ENCODE measurements around the gene CDK5RAP3. TPM values are rescaled to one million over a fixed set of nuclear protein-coding genes. Genes with fewer than 3 reads are reported as not detected.
A peak's percentile ranks its signal among the peaks of the same experiment; 100 is the strongest.
"Not testable (repeated sequence)": the region's sequence is repeated elsewhere in the genome, so short reads cannot be mapped to it uniquely, and the experiment has no call there.

The CDK5RAP3 gene, protein sequence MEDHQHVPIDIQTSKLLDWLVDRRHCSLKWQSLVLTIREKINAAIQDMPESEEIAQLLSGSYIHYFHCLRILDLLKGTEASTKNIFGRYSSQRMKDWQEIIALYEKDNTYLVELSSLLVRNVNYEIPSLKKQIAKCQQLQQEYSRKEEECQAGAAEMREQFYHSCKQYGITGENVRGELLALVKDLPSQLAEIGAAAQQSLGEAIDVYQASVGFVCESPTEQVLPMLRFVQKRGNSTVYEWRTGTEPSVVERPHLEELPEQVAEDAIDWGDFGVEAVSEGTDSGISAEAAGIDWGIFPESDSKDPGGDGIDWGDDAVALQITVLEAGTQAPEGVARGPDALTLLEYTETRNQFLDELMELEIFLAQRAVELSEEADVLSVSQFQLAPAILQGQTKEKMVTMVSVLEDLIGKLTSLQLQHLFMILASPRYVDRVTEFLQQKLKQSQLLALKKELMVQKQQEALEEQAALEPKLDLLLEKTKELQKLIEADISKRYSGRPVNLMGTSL
- 47.8 and 62.8 TPM in 2 replicates for total RNA-seq

DNA sequence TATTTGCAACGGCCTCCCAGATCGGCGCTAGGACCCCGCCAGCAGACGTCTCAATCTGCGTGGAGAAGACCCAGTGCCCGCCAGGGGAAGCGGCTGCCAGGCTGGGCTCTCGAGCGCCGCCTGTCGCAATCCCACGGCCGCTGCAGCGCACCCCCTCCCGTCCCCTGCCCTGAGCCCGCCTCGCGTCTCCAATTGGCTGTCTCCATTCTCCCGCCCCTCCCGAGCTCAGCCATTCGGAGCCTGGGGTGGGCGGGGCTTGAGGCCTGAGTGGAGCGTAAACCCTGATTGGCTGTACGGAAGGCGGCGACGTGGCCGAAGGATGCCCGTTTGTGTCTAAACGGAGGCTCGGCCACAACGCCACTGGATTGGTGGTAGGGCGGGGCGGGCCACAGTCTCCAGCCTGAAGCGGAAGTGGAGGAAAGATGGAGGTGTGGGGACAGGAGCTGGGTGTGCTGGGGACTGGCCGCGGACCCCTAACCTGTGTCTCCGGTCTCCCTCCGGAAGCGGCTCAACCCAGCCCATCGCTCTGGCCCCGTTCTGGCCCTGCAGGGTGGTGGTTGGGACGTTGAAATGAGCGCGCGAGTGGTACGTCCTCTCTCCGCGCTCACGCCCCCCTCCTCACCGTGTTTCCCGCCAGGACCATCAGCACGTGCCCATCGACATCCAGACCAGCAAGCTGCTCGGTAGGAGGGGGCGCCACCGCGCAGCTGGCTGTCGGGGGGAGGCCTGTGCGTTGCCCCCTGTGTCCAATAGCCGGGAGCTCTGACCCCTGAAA is at the start of gene CDK5RAP3:
Gene CDK5RAP3 (plus strand): TSS at position 389 of the 775 bp plus-strand sequence. CDS start 34 bp downstream, at position 423.
- peak; percentile 97 to 100 for DNase-seq (ENCODE audit: low read depth in 2 of 2)

DNA sequence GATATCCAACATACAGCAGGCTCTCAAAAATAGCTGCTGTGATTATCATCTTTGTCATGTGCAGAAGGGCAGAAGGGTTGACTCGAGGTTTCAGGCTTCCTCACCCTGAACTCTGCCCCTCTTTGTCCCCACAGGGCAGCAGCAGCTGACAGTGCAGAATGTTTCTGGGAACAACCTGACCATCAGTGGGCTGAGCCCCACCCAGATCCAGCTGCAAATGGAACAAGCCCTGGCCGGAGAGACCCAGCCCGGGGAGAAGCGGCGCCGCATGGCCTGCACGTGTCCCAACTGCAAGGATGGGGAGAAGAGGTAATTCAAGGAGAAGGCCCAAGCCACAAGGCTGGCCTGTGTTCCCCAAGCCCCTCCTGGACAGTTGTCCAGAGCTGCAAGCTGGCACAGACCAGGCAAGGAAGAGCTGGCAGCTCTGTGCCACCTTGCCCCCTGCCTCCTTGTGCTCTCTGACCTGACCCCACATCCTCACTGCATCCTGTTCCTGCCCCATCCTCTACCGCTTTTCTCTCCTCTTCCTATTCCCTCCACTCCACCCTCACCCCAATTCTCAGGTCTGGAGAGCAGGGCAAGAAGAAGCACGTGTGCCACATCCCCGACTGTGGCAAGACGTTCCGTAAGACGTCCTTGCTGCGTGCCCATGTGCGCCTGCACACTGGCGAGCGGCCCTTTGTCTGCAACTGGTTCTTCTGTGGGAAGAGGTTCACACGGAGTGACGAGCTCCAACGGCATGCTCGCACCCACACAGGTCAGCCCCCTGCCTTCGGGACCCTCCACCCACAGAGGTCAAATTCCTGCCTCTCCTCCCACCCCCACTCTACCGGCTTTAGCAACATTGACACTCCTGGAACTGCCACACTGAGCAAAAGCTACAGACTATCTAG is 45.9 kb upstream of the CDK5RAP3 start:
- DNase-seq (ENCODE audit: low read depth in 2 of 2), result no peak

DNA sequence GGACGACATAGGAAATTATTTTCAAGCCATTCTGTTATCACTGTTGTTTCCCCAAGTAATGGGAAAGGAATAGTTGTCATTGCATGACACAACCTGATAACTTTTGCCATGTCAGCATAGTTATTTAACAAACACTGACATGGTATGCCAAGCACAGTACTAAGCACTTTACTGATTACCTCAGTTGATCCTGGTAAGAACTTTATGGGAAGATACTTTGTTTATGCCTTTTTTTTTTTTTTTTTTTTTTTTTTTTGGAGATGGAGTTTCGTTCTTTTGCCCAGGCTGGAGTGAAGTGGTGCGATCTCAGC is 45.3 kb upstream of the CDK5RAP3 start:
- DNase-seq (ENCODE audit: low read depth in 2 of 2), result no peak

GRCh38 chr17:47927821-47928400 is 43.0 kb upstream of the CDK5RAP3 start:
- DNase-seq (ENCODE audit: low read depth in 2 of 2), result no peak

DNA sequence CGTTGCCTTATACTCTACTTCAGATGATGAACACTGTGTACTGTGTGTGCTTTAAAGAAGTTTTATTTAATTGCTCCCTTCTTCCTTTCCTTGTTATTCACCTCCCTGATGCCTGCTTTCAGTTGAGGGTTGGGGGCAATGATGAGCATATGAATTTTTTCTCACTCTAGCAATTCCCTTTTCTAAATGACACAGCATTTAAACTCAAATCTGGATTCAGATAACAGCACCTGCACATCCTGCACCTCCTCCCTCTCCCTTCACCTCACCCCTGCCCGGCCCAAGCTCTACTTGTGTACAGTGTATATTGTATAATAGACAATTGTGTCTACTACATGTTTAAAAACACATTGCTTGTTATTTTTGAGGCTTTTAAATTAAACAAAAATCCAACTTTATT is 42.5 kb upstream of the CDK5RAP3 start:
- no peak for DNase-seq (ENCODE audit: low read depth in 2 of 2)

DNA sequence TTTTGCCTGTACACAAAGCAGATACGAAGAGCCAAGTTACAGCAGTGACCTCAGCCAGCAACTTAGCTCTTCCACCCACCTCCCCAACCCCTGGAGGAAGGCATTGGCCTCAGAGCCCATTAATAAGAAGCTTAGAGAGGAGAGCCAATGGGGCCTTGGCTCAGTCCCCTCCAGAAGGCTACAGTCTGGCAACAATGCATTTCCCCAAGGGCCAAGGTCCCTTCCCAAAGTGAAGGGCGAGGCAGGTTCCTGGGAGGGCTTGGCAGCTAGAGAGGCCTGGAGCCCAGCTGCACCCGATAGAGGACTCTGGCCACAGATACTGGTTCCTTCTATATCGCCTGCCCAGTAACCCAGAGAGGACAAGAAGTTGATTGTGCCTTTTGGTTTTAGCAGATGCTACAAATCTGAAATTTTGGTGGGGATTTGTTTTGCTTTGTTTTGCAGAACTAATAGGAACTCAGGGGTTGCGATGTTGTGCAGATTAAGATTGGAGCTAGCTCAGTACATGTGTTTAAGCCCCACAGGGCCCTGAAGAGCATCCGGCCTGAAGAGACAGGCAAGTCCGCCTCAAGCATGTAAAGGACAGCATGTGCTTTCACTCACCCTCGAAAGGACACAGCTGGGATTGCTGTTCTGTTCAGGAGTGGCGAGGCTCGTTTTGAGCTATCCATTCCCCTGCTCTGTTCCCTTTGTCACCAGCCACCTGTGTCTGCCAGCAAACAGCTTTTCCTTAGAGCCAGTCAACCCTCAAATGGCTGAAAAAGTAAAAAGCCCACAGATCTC is 41.5 kb upstream of the CDK5RAP3 start:
- no peak for DNase-seq (ENCODE audit: low read depth in 2 of 2)

DNA sequence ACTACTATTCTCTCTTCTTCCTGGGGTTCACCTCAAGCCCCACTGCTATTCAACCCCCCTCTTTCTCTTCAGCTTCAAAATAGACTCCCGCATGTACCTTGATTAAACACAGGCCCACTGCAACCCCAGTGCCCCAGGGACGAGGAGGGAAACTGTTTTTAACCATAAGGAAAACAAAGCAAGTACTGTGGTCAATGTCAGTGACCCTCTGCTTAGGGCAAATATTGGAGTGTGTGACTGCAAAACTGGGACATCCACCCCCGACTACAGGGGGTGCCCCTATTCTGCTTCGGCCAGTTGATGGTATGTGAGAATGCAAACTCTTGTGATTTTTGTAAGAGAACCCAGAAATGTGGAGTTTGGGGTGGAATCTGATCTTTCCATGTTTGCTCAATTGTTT is 39.1 kb upstream of the CDK5RAP3 start:
- no peak for DNase-seq (ENCODE audit: low read depth in 2 of 2)

- DNase-seq (ENCODE audit: low read depth in 2 of 2), result no peak
Measured at GRCh38 chr17:47934856-47935255, 36.1 kb upstream of the CDK5RAP3 start.

GRCh38 chr17:47935468-47935867 is 35.4 kb upstream of the CDK5RAP3 start:
- not testable (repeated sequence) for DNase-seq (ENCODE audit: low read depth in 2 of 2)

DNA sequence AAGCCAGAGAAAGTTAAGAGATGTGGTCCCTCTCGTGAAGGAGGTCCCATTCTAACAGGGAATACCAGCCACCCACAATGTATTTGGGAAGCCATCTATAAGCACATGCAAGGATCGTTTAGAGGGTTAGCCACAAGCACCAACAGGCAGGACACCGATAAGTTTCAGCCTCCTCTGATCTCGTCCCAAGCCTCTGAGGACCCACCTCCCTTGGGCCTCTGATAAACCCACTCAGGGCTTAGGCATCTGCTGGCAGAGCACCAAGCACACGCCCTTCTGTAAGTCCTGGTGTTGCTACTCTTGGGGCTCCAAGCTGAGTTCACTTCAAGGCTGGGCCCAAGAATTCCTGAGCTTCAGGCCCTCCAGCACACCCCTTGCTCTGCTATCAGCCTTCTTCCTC is 35.0 kb upstream of the CDK5RAP3 start:
- peak in 1 of 2 donors; percentile 11 for DNase-seq (ENCODE audit: low read depth in 2 of 2)

DNA sequence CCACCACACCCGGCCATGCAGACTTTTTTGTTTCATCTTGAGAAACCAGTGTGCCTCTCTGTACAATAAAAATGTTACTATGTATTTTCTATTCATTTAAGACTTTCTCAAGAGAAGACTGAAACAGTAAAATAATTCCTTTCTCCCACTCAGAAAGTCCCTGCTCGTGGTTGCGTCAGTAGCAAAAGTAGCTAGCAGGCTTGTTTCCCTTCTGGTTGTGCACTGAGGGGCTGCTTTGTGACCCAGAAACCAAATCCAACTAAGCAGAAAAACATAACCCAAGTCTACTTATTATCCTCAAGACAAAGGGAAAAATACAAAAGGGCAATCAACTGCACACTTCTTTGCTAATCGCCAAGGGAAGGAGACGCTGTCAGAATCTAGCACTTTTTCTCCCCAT is 33.0 kb upstream of the CDK5RAP3 start:
- no peak for DNase-seq (ENCODE audit: low read depth in 2 of 2)

DNA sequence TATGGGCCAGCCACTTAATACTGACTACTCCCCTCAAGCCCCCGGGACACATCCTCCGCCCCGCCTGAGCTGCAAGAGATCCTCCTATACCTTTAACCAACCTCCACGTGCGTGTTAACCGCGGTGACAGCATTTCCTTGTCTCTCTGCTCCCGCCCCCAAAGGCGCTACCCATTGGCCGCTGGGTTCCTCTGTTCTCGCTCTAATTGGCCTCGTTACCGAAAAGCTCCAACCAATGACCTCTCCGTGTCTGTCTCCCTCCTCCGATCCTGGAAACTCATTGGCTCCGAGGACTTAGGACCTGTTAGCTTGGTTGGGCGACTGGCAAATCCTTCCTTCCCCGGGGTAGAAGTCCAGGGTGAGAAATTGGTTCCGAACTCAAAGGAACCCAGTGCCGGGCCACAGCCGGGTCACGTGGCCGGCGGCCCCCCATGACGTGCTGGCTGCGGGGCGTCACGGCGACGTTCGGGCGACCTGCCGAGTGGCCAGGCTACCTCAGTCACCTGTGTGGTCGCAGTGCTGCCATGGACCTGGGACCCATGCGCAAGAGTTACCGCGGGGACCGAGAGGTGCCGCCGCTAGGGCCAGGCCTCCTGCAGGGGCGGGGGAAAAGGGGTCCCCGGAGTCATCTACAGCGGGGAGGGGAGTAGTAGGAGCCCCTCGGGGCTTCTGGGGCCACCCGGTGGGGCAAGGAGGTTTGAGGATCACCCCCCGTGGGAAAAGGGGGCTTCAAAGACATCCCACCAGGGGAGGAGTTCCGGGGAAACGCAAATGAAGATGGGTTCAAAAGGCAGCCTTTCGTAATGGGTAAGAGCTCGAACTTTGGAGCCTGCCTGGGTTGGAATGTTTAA is 29.4 kb upstream of the CDK5RAP3 start, which contains the start of gene PNPO:
Gene PNPO (plus strand): TSS at position 326 of the 850 bp plus-strand sequence. CDS start 105 bp downstream, at position 431.
- peak; percentile 97 to 99 for DNase-seq (ENCODE audit: low read depth in 2 of 2)

DNA sequence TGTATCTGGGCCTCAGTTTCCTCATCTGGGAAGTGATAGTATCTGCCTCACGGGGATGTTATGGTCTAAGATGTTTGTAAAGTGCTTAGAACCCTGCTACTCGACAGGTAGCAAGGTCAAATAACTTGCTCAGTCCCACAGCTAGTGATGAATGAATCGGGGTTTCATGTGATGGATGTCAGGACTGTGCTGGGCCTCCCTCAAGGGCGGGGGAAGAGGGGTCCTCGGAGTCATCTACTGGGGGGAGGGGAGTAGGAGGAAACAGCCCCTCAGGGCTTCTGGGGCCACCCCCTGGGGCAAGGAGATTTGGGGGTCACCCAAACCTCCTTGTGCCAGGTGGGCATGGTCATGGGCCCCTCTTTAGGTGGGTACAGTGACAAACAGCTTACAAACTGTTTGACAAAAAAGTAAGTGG is 28.8 kb upstream of the CDK5RAP3 start:
- no peak for DNase-seq (ENCODE audit: low read depth in 2 of 2)

GRCh38 chr17:47942568-47942967 is 28.3 kb upstream of the CDK5RAP3 start:
- DNase-seq (ENCODE audit: low read depth in 2 of 2), result no peak

- no peak for DNase-seq (ENCODE audit: low read depth in 2 of 2)
Measured at GRCh38 chr17:47945080-47945479, 25.8 kb upstream of the CDK5RAP3 start.

DNA sequence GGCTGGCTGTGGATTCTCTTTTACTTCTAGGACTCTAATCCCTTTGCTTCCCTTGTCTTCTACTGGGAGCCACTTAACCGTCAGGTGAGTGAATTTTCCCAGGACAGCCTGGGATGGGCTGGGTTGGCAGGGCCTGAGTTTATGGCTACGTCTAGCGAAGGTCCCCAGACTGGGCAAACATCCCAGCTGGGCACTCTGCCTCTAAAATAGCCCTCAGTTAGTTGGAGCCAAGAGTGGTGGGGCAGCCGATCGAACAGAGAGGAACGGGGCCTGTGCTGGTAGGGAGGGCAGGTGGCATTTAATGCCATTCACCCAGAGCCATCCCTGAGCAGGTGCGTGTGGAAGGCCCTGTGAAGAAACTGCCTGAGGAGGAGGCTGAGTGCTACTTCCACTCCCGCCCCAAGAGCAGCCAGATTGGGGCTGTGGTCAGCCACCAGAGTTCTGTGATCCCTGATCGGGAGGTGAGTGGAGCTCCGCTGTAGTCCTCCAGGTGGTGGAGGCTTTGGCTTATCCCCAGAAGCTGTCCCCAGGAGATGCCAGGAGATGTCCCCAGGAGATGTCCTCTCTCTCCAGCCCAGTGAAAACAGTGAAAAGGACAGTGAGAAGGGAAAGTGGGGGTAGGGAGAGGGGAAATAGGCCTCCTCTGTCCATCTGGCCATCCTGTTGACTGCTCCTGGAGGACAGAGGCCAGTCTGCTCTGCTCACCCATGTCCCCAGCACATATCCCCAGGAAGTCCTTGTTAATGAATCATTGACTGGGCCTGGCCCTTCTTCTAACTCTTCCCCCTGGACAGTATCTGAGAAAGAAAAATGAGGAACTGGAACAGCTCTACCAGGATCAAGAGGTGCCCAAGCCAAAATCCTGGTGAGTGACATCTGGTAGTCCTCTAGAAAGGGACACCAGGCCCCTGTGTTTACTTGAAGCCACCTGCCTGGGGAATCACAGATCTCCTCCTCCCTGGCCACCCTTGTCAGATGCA is 25.1 kb upstream of the CDK5RAP3 start:
- no peak for DNase-seq (ENCODE audit: low read depth in 2 of 2)

DNA sequence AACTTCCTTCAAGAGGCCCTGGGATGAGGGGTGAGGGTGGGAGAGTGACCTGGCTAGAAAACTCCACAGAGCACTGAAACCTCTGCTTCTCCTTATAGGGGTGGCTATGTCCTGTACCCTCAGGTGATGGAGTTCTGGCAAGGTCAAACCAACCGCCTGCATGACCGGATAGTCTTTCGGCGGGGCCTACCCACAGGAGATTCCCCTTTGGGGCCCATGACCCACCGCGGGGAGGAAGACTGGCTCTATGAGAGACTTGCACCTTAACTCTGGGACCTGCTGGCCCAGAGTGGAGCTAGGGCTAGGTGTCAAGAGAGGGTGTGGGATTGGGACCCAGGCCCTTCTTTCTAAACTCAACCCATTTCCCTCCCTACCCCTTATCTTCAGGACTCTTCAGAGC is 24.4 kb upstream of the CDK5RAP3 start:
- no peak for DNase-seq (ENCODE audit: low read depth in 2 of 2)

DNA sequence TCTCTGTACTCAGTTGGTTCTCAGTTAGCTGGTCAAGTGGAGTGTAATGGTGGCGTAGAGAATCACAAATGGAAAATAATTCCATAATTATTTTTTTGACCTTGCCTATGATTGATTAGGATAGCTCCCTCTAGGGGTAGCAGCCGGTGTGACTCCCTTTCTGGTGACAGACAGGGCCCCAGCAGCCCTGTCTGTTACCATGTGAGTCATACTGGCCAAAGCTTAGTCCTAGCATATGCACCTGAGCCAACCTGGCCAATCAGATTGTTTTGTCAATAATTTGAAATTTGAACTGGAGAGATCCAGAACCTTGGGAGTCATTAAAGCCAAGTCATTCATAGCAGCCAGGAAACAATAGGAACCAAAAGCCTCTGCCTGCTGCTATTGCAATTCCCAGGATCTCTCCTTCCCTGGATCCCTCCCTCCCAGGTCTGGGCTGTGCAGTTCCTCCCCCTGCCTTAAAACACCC is 23.9 kb upstream of the CDK5RAP3 start:
- DNase-seq (ENCODE audit: low read depth in 2 of 2), result peak; percentile 81 to 90
